K562 (cell line): ENCODE data around the gene RALGPS1. TPM values are rescaled to one million over a fixed set of nuclear protein-coding genes. Genes with fewer than 3 reads are reported as not detected.

Experiments used
- ATAC-seq: fragments of 200-7000 bp; cut with Tn5 transposase; 3 replicates; pipeline ENCODE4 v1.9.1; 2020; ENCODE audit warnings: moderate library complexity
- BruUV-seq: library from RNA; stranded (reverse); fragments of 400-500 nt; replicated peaks from 2 replicates; lab custom pipeline; 2021; lab: Mats Ljungman, UMichigan
- CTCF ChIA-PET: fragments of 300-600 bp; formaldehyde crosslinking; extraction: SDS; loops from one replicate; lab custom pipeline; 2021; ENCODE audit warnings: low intra/inter-chr PET ratio; lab: Yijun Ruan, JAX
- POLR2A ChIA-PET: fragments of 300-600, 350-650 bp; sonication (Branson Sonifier 250); formaldehyde crosslinking; extraction: SDS; loops from one replicate; lab custom pipeline; 2021; ENCODE audit warnings: antibody characterized with exemption, inconsistent platforms; lab: Yijun Ruan, JAX
- DNase-seq, 4 experiments: peaks; one replicate each; pipeline versions ENCODE4 v3.0.0 to v3.0.0-alpha.2; 2011 to 2018; ENCODE audit warnings: low spot score in 3 of 4, mixed read lengths in 3 of 4; ENCODE audit errors: extremely low read depth in 1 of 4
- FAIRE-seq: peaks from 2 replicates; lab custom pipeline; 2011; peaks lifted over from hg19 to GRCh38; lab: Jason Lieb, UNC
- H2AFZ ChIP-seq: 2 replicates; pipeline ENCODE4 v1.6.0; 2011; ENCODE audit warnings: low read depth, low read length, control low read depth, inconsistent platforms
- H3K27ac ChIP-seq: fragments of 200-600 bp; 3 replicates; pipeline ENCODE4 v1.8.0; 2011; ENCODE audit warnings: low read depth, mild to moderate bottlenecking, control low read depth, inconsistent platforms, low read length, moderate library complexity, mixed read lengths; ENCODE audit errors: extremely low read depth
- H3K27me3 ChIP-seq, 2 experiments: fragments of 300-600 bp in 1 of 2; 2 replicates in 1 of 2; 3 replicates in 1 of 2; pipeline versions ENCODE4 v1.6.0 to v1.8.0; 2011; ENCODE audit warnings: inconsistent platforms in 2 of 2, low read length in 2 of 2, mild to moderate bottlenecking in 1 of 2, mixed read lengths in 1 of 2, moderate library complexity in 1 of 2; ENCODE audit not compliant: control insufficient read depth in 2 of 2, insufficient read depth in 2 of 2
- H3K36me3 ChIP-seq: fragments of 300-600 bp; 3 replicates; pipeline ENCODE4 v1.8.0; 2011; ENCODE audit warnings: mild to moderate bottlenecking, low read length, inconsistent platforms; ENCODE audit not compliant: control insufficient read depth, insufficient read depth
- H3K4me1 ChIP-seq, 2 experiments: fragments of 200-600 bp in 1 of 2; replicated peaks in 1 of 2; 2 replicates in 1 of 2; 3 replicates in 1 of 2; pipeline versions ENCODE4 v1.5.1 to v1.8.0; 2011; ENCODE audit warnings: inconsistent platforms in 2 of 2, low read length in 2 of 2, mild to moderate bottlenecking in 1 of 2, mixed read lengths in 1 of 2, moderate library complexity in 1 of 2; ENCODE audit not compliant: control insufficient read depth in 2 of 2, insufficient read depth in 2 of 2
- H3K4me2 ChIP-seq: 2 replicates; pipeline ENCODE4 v1.6.1; 2011; ENCODE audit warnings: low read length, control low read depth, inconsistent platforms, mixed read lengths; ENCODE audit not compliant: insufficient read depth
- H3K4me3 ChIP-seq: fragments of 200-600 bp; sonication (generic), shearing (Covaris generic); 2 replicates; pipeline ENCODE4 v1.5.1; 2016; ENCODE audit warnings: control low read depth, inconsistent platforms
- H3K79me2 ChIP-seq: fragments of 200-600 bp; 3 replicates; pipeline ENCODE4 v1.8.0; 2011; ENCODE audit warnings: low read length, inconsistent platforms; ENCODE audit not compliant: control insufficient read depth, insufficient read depth
- H3K9ac ChIP-seq, 2 experiments: 2 replicates each; pipeline versions ENCODE4 v1.6.0 to v1.6.1; 2011; ENCODE audit warnings: low read depth in 2 of 2, low read length in 2 of 2, control low read depth in 1 of 2, inconsistent platforms in 1 of 2, mild to moderate bottlenecking in 1 of 2, mixed read lengths in 1 of 2; ENCODE audit not compliant: insufficient read depth in 1 of 2
- H3K9me1 ChIP-seq: one replicate; pipeline ENCODE4 v1.6.0; 2011; ENCODE audit warnings: inconsistent platforms, mild to moderate bottlenecking, low read length, moderate library complexity; ENCODE audit not compliant: control insufficient read depth, insufficient read depth
- H3K9me3 ChIP-seq: replicated peaks from 2 replicates; pipeline ENCODE4 v1.5.1; 2011; ENCODE audit warnings: low read depth, low read length, inconsistent platforms; ENCODE audit not compliant: control insufficient read depth, insufficient read depth
- H4K20me1 ChIP-seq: replicated peaks from 2 replicates; pipeline ENCODE4 v1.6.1; 2011; ENCODE audit warnings: low read length, inconsistent platforms, mixed read lengths; ENCODE audit not compliant: control insufficient read depth, insufficient read depth
- EP300 ChIP-seq: IDR thresholded peaks from 2 replicates; pipeline ENCODE4 v1.6.1; 2012; ENCODE audit warnings: low read length, improper control_type of control experiment
- RFX1 ChIP-seq: fragments of 450-650 bp; IDR thresholded peaks from 2 replicates; pipeline ENCODE4 v1.6.1; 2016; ENCODE audit warnings: mild to moderate bottlenecking, moderate library complexity
- SIRT6 ChIP-seq: IDR thresholded peaks from one replicate; pipeline ENCODE4 v1.6.1; 2012; ENCODE audit warnings: low read depth, mild to moderate bottlenecking, control low read depth, inconsistent platforms, low read length, moderate library complexity
- SPI1 ChIP-seq: IDR thresholded peaks from 2 replicates; pipeline ENCODE4 v1.6.1; 2011; ENCODE audit warnings: low read depth, low read length, control low read depth, borderline replicate concordance
- TEAD1 ChIP-seq, 2 experiments: fragments of 450-650 bp in 1 of 2; sonication (generic) in 1 of 2; formaldehyde crosslinking; IDR thresholded peaks; 2 replicates each; pipeline versions ENCODE4 v1.4.0 to v1.8.0; 2020 to 2022; ENCODE audit warnings: mild to moderate bottlenecking in 2 of 2, missing genetic modification reagents in 1 of 2
- ZBED1 ChIP-seq: IDR thresholded peaks from 2 replicates; pipeline ENCODE4 v1.6.1; 2014
- ZNF354B ChIP-seq: fragments of 250-450 bp; sonication (Bioruptor Pico); IDR thresholded peaks from 2 replicates; pipeline ENCODE4 v1.4.0; 2020
- WGBS: fragments of 100-300 bp; shearing (Covaris generic); methylation state at CpG from one replicate; pipeline ENCODE4 v1.1.6; 2016; ENCODE audit warnings: low coverage, mixed read lengths; ENCODE audit not compliant: insufficient coverage; ENCODE audit errors: missing lambda C conversion rate; 5-methylcytosine and 5-hydroxymethylcytosine counted together
- in situ Hi-C: fragments of 300-500 bp; cut with MboI; formaldehyde crosslinking; loops from 4 replicates; pipeline ENCODE4 v1.15.0; 2018; ENCODE audit warnings: inconsistent platforms, mixed read lengths
- intact Hi-C: fragments of 100-400 bp; cut with micrococcal nuclease; formaldehyde crosslinking; loops from 2 replicates; pipeline ENCODE4 v1.14.2; 2022
- polyA plus RNA-seq, 8 experiments: library from polyadenylated mRNA; depleted of rRNA in 4 of 8; stranded (reverse) in 5 of 8; unstranded in 3 of 8; fragments of >200 nt; fragmentation: Nextera tagmentation in 2 of 8; fragmentation: Illumina TruSeq in 1 of 8; extraction: Ambion mirVana in 2 of 8; extraction: Trizol in 1 of 8; gene quantifications; 2 replicates each; pipeline versions ENCODE4 v1.2.1 to v1.2.3, GENCODE V29; 2011 to 2014; ENCODE audit warnings: inconsistent platforms in 1 of 8, missing spikeins in 1 of 8
- total RNA-seq, 7 experiments: library from RNA; depleted of rRNA in 6 of 7; stranded (reverse); fragments of >200 nt in 6 of 7; fragmentation: Illumina TruSeq in 2 of 7; extraction: Trizol in 2 of 7; gene quantifications; 2 replicates each; pipeline versions ENCODE4 v1.2.1 to v1.2.3, GENCODE V29; 2011 to 2021; ENCODE audit warnings: low replicate concordance in 1 of 7
- TF ChIP-seq, protein P1 (sequence below): sonication (generic); formaldehyde crosslinking; IDR thresholded peaks from 2 replicates; pipeline ENCODE4 v1.8.1; 2022; ENCODE audit warnings: missing genetic modification reagents

RALGPS1 gene
- total and polyA plus RNA-seq, 9 of the 15 experiments (the other 6 are each of a cell fraction or from before 2014, with no cell fraction given): 0.04 to 2.6 (median 1.5) TPM

DNA sequence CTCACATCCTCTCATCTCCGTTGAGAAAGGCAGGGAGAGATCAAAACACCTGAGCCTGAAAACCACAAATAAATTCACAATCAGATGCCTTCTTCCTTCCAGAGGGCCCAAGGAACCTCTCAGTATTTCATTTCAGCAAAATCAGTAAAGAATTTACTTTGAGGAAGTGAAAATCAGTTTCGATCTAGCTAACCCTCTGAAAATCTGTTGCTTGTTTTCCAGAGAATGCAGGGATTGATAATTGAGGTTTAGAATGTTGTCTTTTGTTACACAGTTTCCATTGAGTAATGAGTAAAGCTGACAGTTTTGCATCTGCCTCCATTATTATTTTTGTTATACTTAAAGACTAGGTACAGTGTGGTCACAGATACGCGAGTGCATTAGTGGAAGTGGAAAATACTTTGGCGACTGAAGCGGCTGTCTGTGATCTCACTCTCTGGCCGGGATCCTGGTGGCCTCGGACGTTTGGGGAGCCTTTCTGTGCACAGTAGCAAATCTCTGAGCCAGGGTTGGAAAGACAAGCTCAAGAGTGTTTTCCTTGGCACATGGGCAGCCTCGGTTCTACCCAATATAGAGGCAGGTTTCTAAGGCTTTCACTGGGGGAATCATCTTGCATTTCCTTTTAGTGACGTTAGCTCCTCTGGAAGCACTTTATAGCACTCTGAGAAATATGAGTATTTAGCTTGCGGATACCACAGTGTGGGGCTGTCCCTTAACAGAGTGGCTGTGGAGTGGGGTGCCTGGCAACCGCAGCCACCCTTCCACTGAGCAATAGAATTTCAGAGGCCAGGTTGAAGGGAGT lies 240.0 kb downstream of the RALGPS1 start:
- CTCF ChIA-PET: no interaction called here
- H3K9me3 ChIP-seq: no peaks in the 10 kb centered on the region
- no peak overlapping the region for H3K4me2 ChIP-seq
- H3K36me3 ChIP-seq: no peaks in the 10 kb centered on the region
- no peaks in the 10 kb centered on the region for H3K79me2 ChIP-seq
- DNase-seq (no peak), FAIRE-seq (no peak), ATAC-seq (no peak)
- no peak overlapping the region for H3K9ac ChIP-seq
- H3K27me3 ChIP-seq: peaks cover 11 to 33% of the 10 kb centered on the region in 2 experiments; a peak in 4 of 5 replicates
- 3% methylated on average over 13 of the region's 13 CpGs for WGBS
- intact Hi-C loops (no loop called here), in situ Hi-C loops (no loop called here)
- no peak overlapping the region for H2AFZ ChIP-seq
- H4K20me1 ChIP-seq: no peaks in the 10 kb centered on the region
- no peaks in the 10 kb centered on the region for H3K9me1 ChIP-seq
- no peaks in the 10 kb centered on the region for H3K4me1 ChIP-seq
- BruUV-seq: no TSS peak
- H3K4me3 ChIP-seq: no peak overlapping the region
- POLR2A ChIA-PET: interaction anchor here (0.7 to 1.1 kb wide), 3 partner anchors 19 to 69 kb away, joined by 3 read pairs; no protein-coding TSS in a partner anchor
- no peak for TF ChIP-seq EP300
- no peak for TF ChIP-seq ZBED1
- TF ChIP-seq TEAD1 (CRISPR knock-in tag; IDR thresholded peaks at IDR 0.05): no peak
- TF ChIP-seq RFX1: no peak
- no peak for TF ChIP-seq ZNF354B (CRISPR knock-in tag)
- TF ChIP-seq SPI1: no peak
- TF ChIP-seq, protein P1, sequence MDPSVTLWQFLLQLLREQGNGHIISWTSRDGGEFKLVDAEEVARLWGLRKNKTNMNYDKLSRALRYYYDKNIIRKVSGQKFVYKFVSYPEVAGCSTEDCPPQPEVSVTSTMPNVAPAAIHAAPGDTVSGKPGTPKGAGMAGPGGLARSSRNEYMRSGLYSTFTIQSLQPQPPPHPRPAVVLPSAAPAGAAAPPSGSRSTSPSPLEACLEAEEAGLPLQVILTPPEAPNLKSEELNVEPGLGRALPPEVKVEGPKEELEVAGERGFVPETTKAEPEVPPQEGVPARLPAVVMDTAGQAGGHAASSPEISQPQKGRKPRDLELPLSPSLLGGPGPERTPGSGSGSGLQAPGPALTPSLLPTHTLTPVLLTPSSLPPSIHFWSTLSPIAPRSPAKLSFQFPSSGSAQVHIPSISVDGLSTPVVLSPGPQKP (CRISPR knock-in tag): no peak
- TF ChIP-seq SIRT6: no peak
- no peak overlapping the region for H3K27ac ChIP-seq
